Activated naive CD4-positive, alpha-beta T cell treated with anti-CD3 and anti-CD28 coated beads, Interleukin-2, amount 10 ng/mL, durations not matched to agents 7 days and 5 days (primary cell): ENCODE data around the gene MACO1.
"Not testable (repeated sequence)": the region's sequence is repeated elsewhere in the genome, so short reads cannot be mapped to it uniquely, and the experiment has no call there.

Experiments
- CTCF ChIA-PET: fragments of 350-600 bp; sonication (Branson Sonifier 250); formaldehyde crosslinking; loops from one replicate; lab custom pipeline; 2021; ENCODE audit warnings: antibody characterized with exemption; lab: Charles Lee
- DNase-seq: peaks from one replicate; pipeline ENCODE4 v3.0.0-alpha.2; 2020
- H3K27ac Mint-ChIP-seq: one replicate; pipeline ENCODE4 v1.8.0; 2021; ENCODE audit warnings: mild to moderate bottlenecking, moderate library complexity, mixed read lengths
- H3K27me3 Mint-ChIP-seq: one replicate; pipeline ENCODE4 v1.8.0; 2021; ENCODE audit warnings: mild to moderate bottlenecking, mixed read lengths
- H3K36me3 Mint-ChIP-seq: one replicate; pipeline ENCODE4 v1.8.0; 2021; ENCODE audit warnings: mixed read lengths
- H3K4me1 Mint-ChIP-seq: one replicate; pipeline ENCODE4 v1.8.0; 2021; ENCODE audit warnings: mixed read lengths
- H3K4me3 Mint-ChIP-seq: one replicate; pipeline ENCODE4 v1.8.0; 2021; ENCODE audit warnings: mild to moderate bottlenecking, moderate library complexity, mixed read lengths
- H3K9me3 Mint-ChIP-seq: one replicate; pipeline ENCODE4 v1.8.0; 2021; ENCODE audit warnings: mixed read lengths

MACO1 gene

DNA sequence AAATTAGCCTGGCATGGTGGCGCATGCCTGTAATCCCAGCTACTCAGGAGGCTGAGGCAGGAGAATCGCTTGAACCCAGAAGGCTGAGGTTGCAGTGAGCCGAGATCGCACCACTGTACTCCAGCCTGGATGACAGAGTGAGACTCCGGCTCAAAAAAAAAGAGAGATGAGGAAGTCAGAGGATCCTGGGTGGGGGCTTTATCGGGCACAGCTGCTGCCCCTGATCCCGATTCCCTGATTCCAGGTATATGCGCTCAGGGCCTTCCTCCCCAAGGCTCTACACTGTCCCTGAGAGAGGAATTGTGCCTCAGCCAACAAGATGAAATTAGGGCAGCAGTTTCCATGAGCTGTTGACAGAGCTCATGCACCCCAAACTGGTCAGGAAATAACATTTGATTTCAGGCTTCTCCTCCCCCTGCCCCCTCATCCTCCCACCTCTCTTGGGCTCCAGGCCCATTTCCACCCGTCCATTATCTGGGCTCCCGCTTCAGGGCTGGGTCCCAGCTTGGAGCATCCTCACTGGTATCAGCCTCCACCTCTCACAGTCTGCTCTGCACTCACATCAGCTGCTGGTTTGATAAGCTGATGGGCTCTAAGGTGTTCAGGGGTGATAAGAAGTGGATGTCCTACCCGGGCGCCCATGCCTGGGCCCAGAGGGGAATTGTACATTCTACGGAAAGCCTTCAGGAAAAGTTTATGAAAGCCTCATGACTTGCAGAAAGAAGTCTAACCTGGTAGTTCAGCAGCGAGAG, 17.6 kb upstream of the MACO1 start:
- CTCF ChIA-PET, H3K36me3 Mint-ChIP-seq, H3K4me1 Mint-ChIP-seq, H3K4me3 Mint-ChIP-seq, H3K27ac Mint-ChIP-seq, DNase-seq, H3K9me3 Mint-ChIP-seq: not testable (repeated sequence)
- H3K27me3 Mint-ChIP-seq = peaks cover 12% of the 10 kb centered on the region

DNA sequence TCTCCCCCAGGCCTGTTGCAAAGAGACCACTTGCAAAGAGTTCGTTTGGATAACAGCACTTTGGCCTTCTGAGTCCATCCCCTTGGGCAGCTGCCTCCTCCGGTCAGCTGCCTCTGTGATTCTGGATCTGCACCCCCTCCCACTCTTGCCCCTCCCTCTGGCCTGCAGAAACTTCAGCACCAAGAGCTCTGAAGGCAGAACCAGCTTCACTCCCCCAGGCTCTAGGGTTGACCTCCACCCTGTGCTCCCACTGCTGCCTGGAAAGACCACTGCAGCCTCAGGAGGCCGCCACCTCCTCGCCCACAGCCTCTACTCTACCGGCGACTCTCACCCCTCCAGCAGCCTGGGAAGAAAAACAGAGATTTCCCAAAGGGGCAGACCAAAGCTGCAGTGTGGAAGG, 16.5 kb upstream of the MACO1 start:
- H3K4me3 Mint-ChIP-seq, H3K4me1 Mint-ChIP-seq, H3K36me3 Mint-ChIP-seq, H3K9me3 Mint-ChIP-seq, CTCF ChIA-PET, H3K27ac Mint-ChIP-seq, DNase-seq: not testable (repeated sequence)
- H3K27me3 Mint-ChIP-seq = peaks cover 16% of the 10 kb centered on the region

DNA sequence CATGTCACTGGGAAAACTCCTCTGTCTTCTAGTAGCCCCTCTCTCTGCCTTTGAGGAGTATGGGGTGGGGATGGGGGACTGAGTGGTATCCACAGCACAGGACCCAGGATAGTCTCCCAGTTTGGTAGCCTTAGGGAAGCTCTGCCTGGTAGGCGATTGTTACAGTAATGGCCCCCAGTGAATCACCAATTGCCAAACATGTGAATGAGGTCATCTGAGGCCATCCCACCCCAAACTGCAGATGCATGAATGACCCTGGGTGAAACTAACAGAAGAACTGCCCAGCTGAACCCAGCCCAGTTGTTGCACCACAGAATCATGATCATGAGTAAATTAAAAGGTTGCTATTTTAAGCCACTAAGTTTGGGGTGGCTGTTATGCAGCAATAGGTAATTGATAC, 16.1 kb upstream of the MACO1 start:
- CTCF ChIA-PET = not testable (repeated sequence)

DNA sequence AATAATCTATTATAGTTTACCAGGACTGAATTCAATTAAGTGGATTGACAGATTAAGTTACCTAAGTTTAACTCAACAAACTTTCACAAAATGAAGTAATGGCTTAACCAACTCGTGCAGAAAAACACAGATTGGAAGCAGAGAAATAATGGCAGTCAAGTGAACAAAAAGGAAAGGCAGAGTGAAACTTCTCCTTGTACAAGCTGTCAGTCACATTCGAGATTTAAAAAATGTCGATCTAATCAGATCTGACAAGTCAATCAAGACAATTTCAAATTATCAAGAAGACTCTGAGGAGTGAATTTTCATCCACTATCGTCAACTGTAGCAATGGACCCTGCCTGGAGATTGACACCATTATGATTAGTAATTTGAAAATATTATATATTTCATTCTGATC, 13.4 kb upstream of the MACO1 start:
- H3K27ac Mint-ChIP-seq, DNase-seq, H3K4me1 Mint-ChIP-seq, H3K36me3 Mint-ChIP-seq, H3K9me3 Mint-ChIP-seq, H3K4me3 Mint-ChIP-seq, CTCF ChIA-PET: not testable (repeated sequence)
- peaks cover 28% of the 10 kb centered on the region for H3K27me3 Mint-ChIP-seq

More for the DNA sequence above, 16.1 kb upstream of the MACO1 start:
- not testable (repeated sequence) for H3K27ac Mint-ChIP-seq, H3K4me1 Mint-ChIP-seq, H3K4me3 Mint-ChIP-seq, DNase-seq, H3K9me3 Mint-ChIP-seq, H3K36me3 Mint-ChIP-seq
- H3K27me3 Mint-ChIP-seq = peaks cover 16% of the 10 kb centered on the region

DNA sequence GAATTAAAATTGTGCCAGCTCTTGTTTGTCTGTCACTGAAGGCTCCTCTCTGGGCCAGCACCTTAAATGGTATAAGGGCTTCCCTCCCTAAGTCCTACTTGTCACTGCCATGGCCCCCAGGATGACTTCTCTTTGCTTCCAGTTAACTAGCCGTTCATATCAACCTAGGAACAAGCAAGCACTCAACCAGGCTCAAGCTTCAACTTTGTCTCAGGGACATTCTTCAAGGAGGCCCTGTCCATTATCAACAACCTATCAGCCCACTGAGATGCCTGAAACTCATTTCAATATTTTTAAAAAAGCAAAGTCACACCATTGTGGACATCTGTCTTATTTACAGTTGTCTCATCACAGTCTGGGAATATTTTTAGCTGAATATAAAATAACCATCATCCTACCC, 11.4 kb upstream of the MACO1 start:
- not testable (repeated sequence) for DNase-seq, H3K4me1 Mint-ChIP-seq

DNA sequence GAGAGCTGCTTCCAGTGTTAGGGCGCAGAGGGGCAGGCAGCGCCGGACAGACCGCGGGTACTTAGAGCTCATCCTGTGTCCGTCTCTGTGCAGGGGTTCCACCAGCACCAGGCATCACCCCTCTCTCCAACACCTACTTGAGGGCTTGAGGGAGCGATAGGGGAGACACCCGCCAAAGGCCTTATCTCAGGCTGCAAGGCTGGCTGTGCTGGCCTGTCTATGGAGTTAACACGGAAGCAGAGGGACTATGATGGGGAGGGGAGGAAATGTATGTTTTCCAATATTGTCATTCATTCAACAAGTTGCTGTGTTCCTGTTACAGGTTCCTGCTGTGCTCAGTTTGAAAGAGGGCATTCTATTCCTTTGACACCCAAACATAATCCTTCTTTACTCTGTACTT, 10.0 kb upstream of the MACO1 start, which contains the start of gene RHCE:
TSS of gene RHCE (minus strand) at position 111 of the 400 bp plus-strand sequence. CDS start at position 72, 39 bp downstream.
- H3K27ac Mint-ChIP-seq, DNase-seq, H3K4me3 Mint-ChIP-seq, H3K36me3 Mint-ChIP-seq, CTCF ChIA-PET, H3K9me3 Mint-ChIP-seq, H3K4me1 Mint-ChIP-seq: not testable (repeated sequence)
- peaks cover 31% of the 10 kb centered on the region for H3K27me3 Mint-ChIP-seq

More for the DNA sequence above, 11.4 kb upstream of the MACO1 start:
- CTCF ChIA-PET, H3K4me3 Mint-ChIP-seq, H3K27ac Mint-ChIP-seq, H3K36me3 Mint-ChIP-seq, H3K9me3 Mint-ChIP-seq: not testable (repeated sequence)
- H3K27me3 Mint-ChIP-seq = peaks cover 36% of the 10 kb centered on the region

DNA sequence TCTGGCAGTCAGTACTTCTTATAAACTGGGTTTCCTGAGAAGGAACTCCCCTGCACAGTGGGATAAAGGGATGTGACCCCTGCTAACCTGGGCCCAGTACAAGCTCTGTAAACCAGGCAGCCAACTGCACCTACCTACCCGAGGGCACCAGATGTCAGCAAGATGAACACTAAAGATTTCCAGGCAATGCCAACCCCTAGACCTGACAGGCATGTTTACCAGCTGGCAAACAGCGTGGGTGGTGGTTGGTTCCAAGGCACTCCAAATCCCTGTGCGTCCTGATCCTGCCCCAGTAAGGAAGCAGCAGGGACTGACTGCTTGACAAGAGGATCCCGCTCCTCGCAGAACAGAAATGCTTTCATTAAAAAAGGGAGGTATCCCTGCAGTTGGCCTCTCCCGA, 7.5 kb upstream of the MACO1 start:
- CTCF ChIA-PET, H3K4me1 Mint-ChIP-seq, H3K27ac Mint-ChIP-seq, DNase-seq, H3K36me3 Mint-ChIP-seq, H3K4me3 Mint-ChIP-seq, H3K9me3 Mint-ChIP-seq: not testable (repeated sequence)
- peaks cover 33% of the 10 kb centered on the region for H3K27me3 Mint-ChIP-seq

DNA sequence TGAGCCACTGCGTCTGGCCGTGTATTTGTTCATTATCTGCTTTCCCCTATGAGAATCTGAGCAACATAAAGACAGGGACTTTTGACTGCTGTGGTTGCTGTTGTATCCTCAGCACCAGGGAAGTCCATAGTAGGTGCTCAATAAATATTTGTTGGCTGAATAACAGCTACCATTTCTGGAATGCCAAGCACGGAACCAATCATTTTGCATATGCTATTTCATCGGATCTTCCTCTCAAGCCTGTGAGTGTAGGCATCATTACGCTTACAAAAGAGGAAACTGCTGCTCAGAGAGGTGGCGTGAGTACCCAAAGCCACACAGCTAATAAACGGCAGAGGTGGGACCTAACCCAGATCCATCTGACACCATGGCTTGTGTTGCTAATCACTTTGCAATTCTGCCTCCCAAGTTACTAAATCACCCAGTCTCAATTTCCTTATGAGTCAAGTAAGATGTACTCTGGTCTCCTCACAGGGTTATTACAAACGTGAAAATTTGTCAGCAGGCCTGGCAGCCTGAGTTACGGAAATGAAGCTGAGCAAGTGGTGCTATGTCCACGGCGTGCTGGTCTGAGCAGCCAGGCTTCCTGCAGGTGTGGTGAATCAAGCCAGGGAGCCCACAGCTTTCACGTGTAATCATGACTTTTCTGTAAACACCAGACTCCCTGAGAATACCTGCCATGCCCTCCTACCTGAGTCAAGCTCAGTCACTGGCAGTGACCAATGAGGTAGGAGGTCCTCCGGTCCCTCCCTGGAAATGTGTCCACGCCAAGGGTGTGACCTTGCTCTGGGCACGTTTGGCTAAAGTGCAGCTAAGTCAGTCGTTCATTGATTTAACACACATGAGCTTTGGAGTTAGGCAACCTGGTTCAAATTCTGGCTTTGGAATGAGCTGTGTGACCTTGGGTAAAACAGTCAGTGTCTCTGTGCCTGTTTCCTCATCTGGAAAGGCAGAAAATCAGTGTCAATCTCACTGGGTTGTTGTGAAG, 5.3 kb upstream of the MACO1 start:
- Mint-ChIP-seq H3K27me3 (peaks cover 28% of the 10 kb centered on the region), H3K4me1 (peaks cover 8% of the 10 kb centered on the region), H3K27ac (no peak overlapping the region), H3K36me3 (peaks cover 3% of the 10 kb centered on the region), H3K9me3 (no peaks in the 10 kb centered on the region), H3K4me3 (no peak overlapping the region)
- CTCF ChIA-PET = no interaction called here
- DNase-seq = no peak

DNA sequence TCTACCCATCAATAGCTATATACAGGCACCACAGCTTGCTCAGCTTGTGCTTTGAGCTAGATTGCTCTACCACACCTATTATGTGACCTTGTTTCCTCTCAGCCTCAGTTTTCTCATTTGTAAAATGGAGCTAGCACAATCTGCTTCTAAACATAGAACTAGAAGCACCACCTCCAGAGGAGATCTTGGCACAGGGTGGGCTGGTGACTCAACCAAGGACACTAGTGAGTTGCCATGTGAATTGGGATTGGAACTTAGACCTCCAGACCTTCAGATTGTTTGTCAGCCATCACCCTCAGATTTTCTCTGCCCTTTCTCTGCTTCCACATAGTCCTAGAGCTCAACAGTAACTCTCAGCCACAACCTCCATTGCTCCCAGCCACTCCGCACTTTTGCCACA, 3.0 kb upstream of the MACO1 start:
- peaks cover 19% of the 10 kb centered on the region for H3K4me1 Mint-ChIP-seq
- no peaks in the 10 kb centered on the region for H3K9me3 Mint-ChIP-seq
- CTCF ChIA-PET = interaction anchor here (0.7 to 1.4 kb wide), 2 partner anchors 60 to 93 kb away, joined by 3 to 7 read pairs; no protein-coding TSS in a partner anchor
- peak overlapping the region; percentile 6 for H3K27ac Mint-ChIP-seq
- DNase-seq = no peak
- peaks cover 5% of the 10 kb centered on the region for H3K36me3 Mint-ChIP-seq
- H3K27me3 Mint-ChIP-seq = peaks cover 15% of the 10 kb centered on the region
- no peak overlapping the region for H3K4me3 Mint-ChIP-seq

DNA sequence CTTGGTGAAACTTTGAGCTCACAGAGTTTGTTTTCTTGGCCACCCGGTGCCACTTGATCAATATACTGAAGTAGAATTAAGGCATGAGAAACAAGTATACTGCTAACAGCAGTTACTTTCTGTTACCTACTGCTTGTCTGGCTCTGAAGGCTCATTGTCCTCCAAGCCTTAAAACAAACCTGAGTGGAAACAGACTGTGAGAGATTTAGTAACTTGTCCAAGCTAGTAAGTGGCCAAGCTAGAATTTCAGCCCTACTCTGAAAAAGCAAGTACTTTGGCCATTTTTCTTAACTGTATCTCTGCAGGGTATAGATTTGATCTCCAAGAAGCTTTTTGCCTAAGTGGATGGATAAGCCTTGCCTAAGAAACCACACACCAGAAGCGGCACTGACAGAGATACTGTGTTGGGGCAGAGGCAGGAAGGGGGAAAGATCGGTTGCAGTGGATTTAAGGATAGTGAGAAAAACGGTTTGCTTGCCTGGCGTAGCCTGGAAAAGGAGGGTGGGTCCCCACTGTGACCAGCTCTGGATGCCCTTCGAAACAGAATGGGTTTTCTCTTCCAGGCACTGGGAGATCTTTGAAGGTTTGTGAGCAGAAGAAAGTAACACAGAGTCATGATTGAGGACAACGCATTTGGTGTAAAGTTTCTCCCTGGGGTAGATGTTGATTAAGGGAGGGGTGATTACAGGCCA, 2.1 kb upstream of the MACO1 start:
- CTCF ChIA-PET = interaction anchor here (1.1 kb wide), 1 partner anchor 73 kb away, joined by 3 read pairs; no protein-coding TSS in a partner anchor
- H3K27me3 Mint-ChIP-seq = peaks cover 7% of the 10 kb centered on the region
- H3K27ac Mint-ChIP-seq = peak overlapping the region; percentile 1
- peaks cover 5% of the 10 kb centered on the region for H3K36me3 Mint-ChIP-seq
- no peak for DNase-seq
- H3K4me1 Mint-ChIP-seq = peaks cover 28% of the 10 kb centered on the region
- H3K9me3 Mint-ChIP-seq = no peaks in the 10 kb centered on the region
- peak overlapping the region; percentile 46 for H3K4me3 Mint-ChIP-seq

DNA sequence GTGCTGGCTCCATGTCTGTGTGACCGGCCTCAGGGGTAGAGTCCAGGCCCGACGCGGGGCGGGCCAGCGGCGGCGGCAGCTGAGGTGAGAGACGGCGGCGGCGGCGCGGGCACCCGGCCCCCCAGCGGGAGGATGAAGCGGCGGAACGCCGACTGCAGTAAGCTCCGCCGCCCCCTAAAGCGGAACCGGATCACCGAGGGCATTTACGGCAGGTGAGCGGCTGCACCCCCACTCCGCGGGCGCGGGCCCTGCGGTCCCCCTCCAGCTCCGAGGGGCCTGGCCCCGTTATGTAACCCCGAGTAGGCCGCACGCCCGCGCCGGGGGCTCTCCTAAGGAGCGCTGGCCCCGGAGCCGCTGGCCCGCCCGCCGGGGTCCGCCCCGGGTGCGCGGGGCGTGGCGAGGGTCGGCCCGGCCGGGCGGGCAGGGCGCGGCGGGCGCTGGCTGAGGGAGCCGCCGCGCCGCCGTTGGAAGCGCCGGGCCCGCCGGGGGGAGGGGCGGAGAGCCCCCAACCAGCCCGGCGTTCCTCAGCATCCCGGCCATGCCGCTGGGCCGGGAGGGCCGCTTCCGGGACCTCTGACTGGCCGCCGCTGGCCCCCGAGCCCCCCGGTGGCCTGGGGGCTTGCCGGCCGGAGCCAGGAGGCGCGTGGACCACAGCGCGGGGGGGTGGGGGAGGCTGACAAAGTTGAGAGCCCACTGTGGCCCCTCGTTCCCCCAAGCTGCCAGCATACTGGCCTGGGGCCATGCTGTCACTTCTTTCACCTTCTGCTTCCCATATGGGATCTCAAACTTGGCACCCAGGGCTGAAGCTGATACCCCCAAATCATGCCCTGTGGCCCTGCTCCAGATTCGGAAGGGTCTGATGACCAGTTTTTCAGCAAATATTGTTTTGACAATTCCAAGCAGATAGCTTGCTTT, 527 bp downstream of the MACO1 start:
- H3K27ac Mint-ChIP-seq = peak overlapping the region; percentile 77
- peaks cover 5% of the 10 kb centered on the region for H3K36me3 Mint-ChIP-seq
- H3K27me3 Mint-ChIP-seq = peaks cover 7% of the 10 kb centered on the region
- no peaks in the 10 kb centered on the region for H3K9me3 Mint-ChIP-seq
- peak overlapping the region; percentile 94 for H3K4me3 Mint-ChIP-seq
- peaks cover 54% of the 10 kb centered on the region for H3K4me1 Mint-ChIP-seq
- no peak for DNase-seq
- CTCF ChIA-PET = interaction anchor here (0.6 to 1.2 kb wide), 5 partner anchors 37 to 280 kb away, joined by 3 read pairs; no protein-coding TSS in a partner anchor

DNA sequence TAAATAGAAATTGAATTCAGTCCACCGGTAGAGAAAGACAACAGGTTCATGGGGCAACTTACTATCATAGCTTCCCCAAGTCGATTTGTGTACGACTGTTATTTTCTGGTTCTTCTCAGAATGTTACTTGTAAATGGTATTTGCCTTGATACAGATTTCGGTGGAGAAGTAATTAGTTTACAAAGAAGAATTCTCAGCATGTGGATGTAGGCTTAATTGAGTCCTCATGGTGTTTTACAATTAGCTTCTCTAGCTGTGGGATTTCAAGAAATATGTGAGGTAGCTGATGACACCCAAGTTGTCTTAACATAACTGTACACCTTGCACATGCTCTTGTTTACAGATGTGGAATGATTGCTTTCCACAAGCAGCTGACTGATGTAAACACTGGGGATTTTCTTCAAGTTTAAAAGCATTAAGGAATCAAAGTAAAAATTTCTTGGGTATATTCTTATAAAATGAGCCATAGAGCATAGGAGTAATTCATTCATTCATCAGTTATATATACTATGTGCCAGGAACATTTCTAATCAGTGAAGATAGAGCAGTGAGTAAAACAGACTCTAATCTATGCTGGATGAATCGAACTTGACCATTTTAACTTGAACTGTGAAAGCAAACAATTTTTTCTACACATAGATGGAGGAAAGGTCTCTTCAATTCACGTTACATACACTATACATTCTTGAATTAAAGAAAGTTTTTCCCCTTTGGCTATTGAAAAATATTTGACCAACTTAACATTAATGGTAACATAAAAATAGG, 1.4 kb downstream of the MACO1 start:
- peak overlapping the region; percentile 84 for H3K4me3 Mint-ChIP-seq
- peaks cover 62% of the 10 kb centered on the region for H3K4me1 Mint-ChIP-seq
- H3K27me3 Mint-ChIP-seq = peaks cover 7% of the 10 kb centered on the region
- H3K36me3 Mint-ChIP-seq = peaks cover 5% of the 10 kb centered on the region
- no peaks in the 10 kb centered on the region for H3K9me3 Mint-ChIP-seq
- H3K27ac Mint-ChIP-seq = peak overlapping the region; percentile 77
- CTCF ChIA-PET = interaction anchor here (0.6 to 1.2 kb wide), 5 partner anchors 36 to 281 kb away, joined by 3 read pairs; no protein-coding TSS in a partner anchor
- DNase-seq = no peak
